ENCODE results near the gene AJM1.

GRCh38 chr9:136829981-136830885 is 12.0 kb upstream of the AJM1 start:
- TF ChIP-seq POLR2A (IDR thresholded peaks at IDR 0.05; ENCODE audit: low read depth, low read length) (no peak), TAF1 (IDR thresholded peaks at IDR 0.05; ENCODE audit: low read depth, low read length) (no peak), POLR2AphosphoS5 (IDR thresholded peaks at IDR 0.05; ENCODE audit: low read depth, low read length) (no peak), SPI1 (IDR thresholded peaks at IDR 0.05; ENCODE audit: low read depth, low read length) (no peak), PAX5 (IDR thresholded peaks at IDR 0.05; ENCODE audit: insufficient read depth, low read length, severe bottlenecking) (no peak)

Data from GM12891 (cell line).